Kidney (tissue), 14 donors: ENCODE measurements around the gene TANGO2. TPM values are rescaled to one million over a fixed set of nuclear protein-coding genes. Genes with fewer than 3 reads are reported as not detected.

ENCODE experiments used
- DNase-seq, 5 donors: peaks; one replicate each; pipeline ENCODE4 v3.0.0-alpha.2; 2013 to 2020
- FAIRE-seq: peaks from 2 replicates; lab custom pipeline; 2012; peaks lifted over from hg19 to GRCh38; lab: Jason Lieb, UNC
- H3K27ac ChIP-seq, 2 donors: one replicate each; pipeline ENCODE4 v1.7.0; 2013; ENCODE audit warnings: low read depth in 2 of 2, low read length in 2 of 2, inconsistent platforms in 1 of 2
- H3K27me3 ChIP-seq: one replicate; pipeline ENCODE4 v1.7.1; 2013; ENCODE audit warnings: low read length, inconsistent platforms; ENCODE audit not compliant: control insufficient read depth, insufficient read depth
- H3K36me3 ChIP-seq, 3 donors: one replicate each; pipeline versions ENCODE4 v1.7.0 to v1.7.1; 2013; ENCODE audit warnings: low read length in 3 of 3, control low read depth in 1 of 3, inconsistent platforms in 1 of 3; ENCODE audit not compliant: insufficient read depth in 3 of 3, control insufficient read depth in 2 of 3
- H3K4me1 ChIP-seq, 3 donors: one replicate each; pipeline versions ENCODE4 v1.7.0 to v1.7.1; 2013; ENCODE audit warnings: low read length in 3 of 3, inconsistent platforms in 1 of 3, low read depth in 1 of 3; ENCODE audit not compliant: control insufficient read depth in 2 of 3, insufficient read depth in 2 of 3
- H3K4me3 ChIP-seq, 3 donors: one replicate each; pipeline versions ENCODE4 v1.7.0 to v1.8.1; 2013; ENCODE audit warnings: low read length in 3 of 3, control low read depth in 1 of 3, inconsistent platforms in 1 of 3
- H3K9ac ChIP-seq, 3 donors: one replicate each; pipeline versions ENCODE4 v1.7.0 to v1.7.1; 2013; ENCODE audit warnings: low read length in 3 of 3, control low read depth in 1 of 3, inconsistent platforms in 1 of 3
- H3K9me3 ChIP-seq, 3 donors: one replicate each; pipeline versions ENCODE4 v1.7.0 to v1.7.1; 2013; ENCODE audit warnings: low read length in 3 of 3, control low read depth in 1 of 3, inconsistent platforms in 1 of 3; ENCODE audit not compliant: control insufficient read depth in 2 of 3, insufficient read depth in 1 of 3
- CTCF ChIP-seq: IDR thresholded peaks from 3 replicates; pipeline ENCODE4 v1.5.1; 2012; ENCODE audit warnings: mild to moderate bottlenecking, moderate library complexity, borderline replicate concordance; ENCODE audit not compliant: insufficient read depth; ENCODE audit errors: extremely low read depth
- intact Hi-C: fragments of 100-400 bp; cut with DNase I; formaldehyde crosslinking; loops from one replicate; pipeline ENCODE4 v1.11.1; 2022
- polyA plus RNA-seq: library from polyadenylated mRNA; stranded (reverse); fragments of 350-450 nt; fragmentation: Illumina TruSeq; extraction: RNeasy Lipid Tissue Mini Kit (QIAGEN cat#74804); gene quantifications from one replicate; pipeline ENCODE4 v1.2.3, GENCODE V29; 2014; ENCODE audit warnings: low read depth, low replicate concordance; ENCODE audit not compliant: insufficient read depth
- total RNA-seq: library from RNA; stranded (reverse); fragmentation: NEBNext Ultra II Directional; extraction: Animal tissue kit (Norgen Biotek cat#: 25700); gene quantifications from one replicate; pipeline ENCODE4 v1.2.1, GENCODE V29; 2021
- donor health status: control.
- donor health status: control.
- donor health status: control.
- donor health status: control.
- donor health status: control.
- donor health status: DM: yes; HTN: yes; CAD: no.
- donor health status: Normal renal cell carcinoma (clear cell type).

The TANGO2 gene
- total and polyA plus RNA-seq, 2 donors from 2014 or later: 27.7 to 37.3 TPM

- no peak for TF ChIP-seq CTCF
- no peaks in the 10 kb centered on the region for H3K4me1 ChIP-seq
- H3K27me3 ChIP-seq: no peaks in the 10 kb centered on the region
- no peak overlapping the region for H3K9ac ChIP-seq
- H3K9me3 ChIP-seq: no peaks in the 10 kb centered on the region
- peaks cover 0 to 21% (median 3%) of the 10 kb centered on the region in 3 donors for H3K36me3 ChIP-seq
- H3K27ac ChIP-seq: no peak overlapping the region
- intact Hi-C loops: no loop called here
- DNase-seq: no peak
- FAIRE-seq: no peak
- H3K4me3 ChIP-seq: no peak overlapping the region
These were observed 32.6 kb downstream of the TANGO2 start for GRCh38 chr22:20053407-20054033.

GRCh38 chr22:20054034-20054427, 33.1 kb downstream of the TANGO2 start:
- H3K27me3 ChIP-seq: no peaks in the 10 kb centered on the region
- H3K36me3 ChIP-seq: peaks cover 0 to 21% (median 3%) of the 10 kb centered on the region in 3 donors
- FAIRE-seq (no peak), DNase-seq (no peak)
- no peak overlapping the region for H3K27ac ChIP-seq
- TF ChIP-seq CTCF: no peak
- H3K4me1 ChIP-seq: peaks cover 0 to 2% (median 0%) of the 10 kb centered on the region in 3 donors
- H3K9ac ChIP-seq: no peak overlapping the region
- intact Hi-C loops: no loop called here
- H3K4me3 ChIP-seq: no peak overlapping the region
- no peaks in the 10 kb centered on the region for H3K9me3 ChIP-seq

- intact Hi-C loops: no loop called here
- no peak overlapping the region for H3K4me3 ChIP-seq
- no peak for DNase-seq
- H3K27me3 ChIP-seq: no peaks in the 10 kb centered on the region
- peaks cover 0 to 21% (median 7%) of the 10 kb centered on the region in 3 donors for H3K36me3 ChIP-seq
- no peak for FAIRE-seq
- peaks cover 0 to 2% (median 0%) of the 10 kb centered on the region in 3 donors for H3K4me1 ChIP-seq
- H3K27ac ChIP-seq: no peak overlapping the region
- no peak overlapping the region for H3K9ac ChIP-seq
- no peaks in the 10 kb centered on the region for H3K9me3 ChIP-seq
- TF ChIP-seq CTCF: no peak
These were observed 33.6 kb downstream of the TANGO2 start for GRCh38 chr22:20054485-20054884.
